HL-60 (cell line): ENCODE data around the gene KRT77.
"Not testable (repeated sequence)": the region's sequence is repeated elsewhere in the genome, so short reads cannot be mapped to it uniquely, and the experiment has no call there.

Experiments used
- POLR2AphosphoS5 ChIP-seq: IDR thresholded peaks from 2 replicates; pipeline ENCODE4 v1.6.1; 2012; ENCODE audit warnings: low read depth
- REST ChIP-seq: IDR thresholded peaks from 2 replicates; pipeline ENCODE4 v1.6.1; 2012; ENCODE audit warnings: low read depth; ENCODE audit not compliant: insufficient replicate concordance
- SPI1 ChIP-seq: IDR thresholded peaks from 2 replicates; pipeline ENCODE4 v1.6.1; 2012; ENCODE audit warnings: low read depth, mild to moderate bottlenecking, borderline replicate concordance
- TF ChIP-seq, protein P1 (sequence below): IDR thresholded peaks from one replicate; pipeline ENCODE4 v1.5.1; 2011; ENCODE audit warnings: low read length, control low read depth, inconsistent platforms; ENCODE audit not compliant: insufficient read depth

DNA sequence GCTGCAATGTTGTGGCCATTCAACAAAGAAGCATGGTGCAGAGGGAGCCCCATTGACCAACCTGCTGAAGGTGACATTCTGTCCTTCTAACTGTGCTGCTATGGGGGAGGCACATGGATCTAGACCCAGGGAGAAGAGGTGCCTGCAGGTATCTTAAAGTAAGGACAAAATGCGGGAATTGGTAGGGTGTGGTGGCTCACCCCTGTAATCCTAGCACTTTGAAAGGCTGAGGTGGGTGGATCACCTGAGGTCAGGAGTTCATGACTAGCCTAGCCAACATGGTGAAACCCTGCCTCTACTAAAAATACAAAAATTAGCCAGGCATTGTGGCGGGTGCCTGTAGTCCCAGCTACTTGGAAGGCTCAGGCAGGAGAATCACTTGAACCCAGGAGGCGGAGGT, 33.4 kb downstream of the KRT77 start:
- TF ChIP-seq, protein P1, sequence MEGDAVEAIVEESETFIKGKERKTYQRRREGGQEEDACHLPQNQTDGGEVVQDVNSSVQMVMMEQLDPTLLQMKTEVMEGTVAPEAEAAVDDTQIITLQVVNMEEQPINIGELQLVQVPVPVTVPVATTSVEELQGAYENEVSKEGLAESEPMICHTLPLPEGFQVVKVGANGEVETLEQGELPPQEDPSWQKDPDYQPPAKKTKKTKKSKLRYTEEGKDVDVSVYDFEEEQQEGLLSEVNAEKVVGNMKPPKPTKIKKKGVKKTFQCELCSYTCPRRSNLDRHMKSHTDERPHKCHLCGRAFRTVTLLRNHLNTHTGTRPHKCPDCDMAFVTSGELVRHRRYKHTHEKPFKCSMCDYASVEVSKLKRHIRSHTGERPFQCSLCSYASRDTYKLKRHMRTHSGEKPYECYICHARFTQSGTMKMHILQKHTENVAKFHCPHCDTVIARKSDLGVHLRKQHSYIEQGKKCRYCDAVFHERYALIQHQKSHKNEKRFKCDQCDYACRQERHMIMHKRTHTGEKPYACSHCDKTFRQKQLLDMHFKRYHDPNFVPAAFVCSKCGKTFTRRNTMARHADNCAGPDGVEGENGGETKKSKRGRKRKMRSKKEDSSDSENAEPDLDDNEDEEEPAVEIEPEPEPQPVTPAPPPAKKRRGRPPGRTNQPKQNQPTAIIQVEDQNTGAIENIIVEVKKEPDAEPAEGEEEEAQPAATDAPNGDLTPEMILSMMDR: not testable (repeated sequence)
- not testable (repeated sequence) for TF ChIP-seq POLR2AphosphoS5, REST, SPI1
